ENCODE measurements around the gene RASIP1.

RASIP1 gene

DNA sequence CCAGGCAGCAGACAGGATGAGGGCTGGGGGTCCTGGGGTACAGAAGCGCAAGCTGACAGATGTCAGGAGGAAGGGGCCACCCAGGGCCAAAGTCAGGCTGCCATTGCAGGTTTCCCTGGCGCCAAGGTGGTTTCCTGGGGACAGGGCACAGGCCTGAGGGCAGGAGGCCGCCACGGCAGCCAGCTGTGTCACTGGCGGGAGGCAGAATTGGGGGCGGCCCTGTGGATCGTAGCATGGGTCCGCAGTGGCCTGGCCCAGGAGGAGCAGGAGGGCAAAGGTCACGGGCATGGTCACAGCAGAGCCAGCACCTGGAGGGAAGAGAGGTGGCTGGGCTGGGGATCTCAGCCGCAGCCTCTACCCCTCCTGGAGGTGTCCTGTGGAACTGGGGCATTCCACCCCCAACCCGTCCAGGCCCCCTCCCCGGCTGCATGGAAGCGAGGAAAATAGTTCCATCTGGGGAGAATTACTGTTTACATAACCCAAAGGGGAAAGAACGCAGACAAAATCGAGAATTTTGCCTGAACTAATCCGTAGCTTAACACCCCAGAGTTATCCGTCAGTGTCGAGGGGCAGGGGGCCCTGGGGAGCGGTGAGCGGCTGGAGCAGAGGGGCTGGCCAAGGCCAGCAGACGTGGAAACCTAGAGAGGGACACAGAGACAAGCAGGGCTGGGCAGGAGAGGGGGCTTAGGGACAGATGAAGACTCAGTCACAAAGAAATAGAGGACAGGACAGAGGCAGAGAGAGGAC is 69.5 kb downstream of the RASIP1 start:
- DNase-seq: no peak

Measured in DMS53 (cell line).